Mammary microvascular endothelial cell (primary cell): ENCODE data around the gene NEDD4L. TPM values are rescaled to one million over a fixed set of nuclear protein-coding genes. Genes with fewer than 3 reads are reported as not detected.

Experiments
- total RNA-seq: library from RNA; depleted of rRNA; stranded (reverse); fragments of >200 nt; gene quantifications from 2 replicates; pipeline ENCODE4 v1.2.3, GENCODE V29; 2015

NEDD4L gene
- total RNA-seq, result 67.0 and 77.1 TPM in 2 replicates

GRCh38 chr18:58043491-58044369 lies at the start of gene NEDD4L:
Gene NEDD4L (plus strand): TSS chr18:58044226. CDS start chr18:58044661, 435 bp downstream.

Other genes with a start within 250 kb of the NEDD4L start
- 51.4 and 54.6 TPM in 2 replicates for gene ATP8B1, start 240.9 kb upstream of the NEDD4L start, total RNA-seq